ENCODE data around the gene RNF144B. TPM values are rescaled to one million over a fixed set of nuclear protein-coding genes. Genes with fewer than 3 reads are reported as not detected.

The RNF144B gene
- total and polyA plus RNA-seq, 2 of the 8 experiments (the other 6 are each of a cell fraction or from before 2014, with no cell fraction given): 1.8 to 11.2 TPM

DNA sequence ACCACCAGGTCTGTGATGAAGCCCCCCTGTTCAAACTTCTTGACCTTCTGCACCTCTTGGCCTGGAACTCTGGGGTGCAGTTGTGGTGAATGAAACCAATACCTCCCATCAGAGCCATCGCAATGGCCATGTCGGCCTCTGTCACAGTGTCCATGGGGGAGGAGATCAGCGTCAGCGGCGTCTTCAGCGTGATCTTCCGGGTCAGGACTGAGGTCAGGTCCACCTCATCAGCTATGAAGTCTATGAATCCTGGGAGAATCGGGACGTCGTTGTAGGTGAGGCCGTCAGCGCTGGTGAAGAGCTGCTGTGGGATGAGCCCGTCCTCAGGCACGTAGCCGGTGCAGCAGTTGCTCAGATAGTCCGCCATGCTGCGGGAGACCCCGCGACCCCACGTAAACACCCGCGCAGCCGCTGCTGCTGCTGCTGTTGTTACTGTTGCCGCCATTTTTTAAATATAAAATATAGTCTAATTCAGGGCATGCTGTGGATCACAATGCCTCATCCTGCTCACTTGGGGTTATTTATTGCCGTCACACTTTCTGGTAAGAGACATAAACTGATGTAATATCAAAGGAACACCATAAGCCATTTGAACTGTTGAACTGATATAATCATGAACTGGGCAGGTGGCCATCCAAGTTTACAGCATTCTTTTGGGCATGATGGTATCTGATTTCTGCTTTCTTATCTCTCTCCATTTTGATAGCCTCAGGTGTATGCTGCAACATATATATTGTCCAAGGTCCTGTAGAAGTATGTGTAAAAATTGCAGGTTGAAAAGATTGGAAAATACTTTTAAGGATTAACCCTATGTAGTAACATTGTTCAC is 18.7 kb upstream of the RNF144B start:
- H4K91ac ChIP-seq (replicated peaks; ENCODE audit: insufficient read length, low read length): no peak overlapping the region
- no peaks in the 10 kb centered on the region for H3K27me3 ChIP-seq (replicated peaks in 1 of 4; ENCODE audit: control insufficient read depth in 3 of 4, extremely low read depth in 1 of 4, insufficient read depth in 3 of 4, low read length in 3 of 4)
- FAIRE-seq (no peak), DNase-seq (ENCODE audit: low read depth in 1 of 2, low spot score in 2 of 2) (no peak)
- no peak overlapping the region for H4K8ac ChIP-seq (ENCODE audit: extremely low read depth, insufficient read depth, low read length)
- H2AFZ ChIP-seq (ENCODE audit: low read length): no peak overlapping the region
- no peak overlapping the region for H3K56ac ChIP-seq (replicated peaks; ENCODE audit: insufficient read length, low read depth, low read length)
- H4K20me1 ChIP-seq (replicated peaks in 1 of 2; ENCODE audit: control insufficient read depth in 1 of 2, insufficient read depth in 2 of 2, low read length in 2 of 2): no peaks in the 10 kb centered on the region
- H2AK5ac ChIP-seq (ENCODE audit: low read depth, low read length): no peak overlapping the region
- no peaks in the 10 kb centered on the region; a peak in 1 of 4 replicates for H3K9me3 ChIP-seq (ENCODE audit: insufficient read depth in 2 of 2, low read depth in 1 of 2, low read length in 1 of 2)
- no peaks in the 10 kb centered on the region for H3K79me2 ChIP-seq (ENCODE audit: control insufficient read depth in 1 of 2, insufficient read depth in 2 of 2, low read length in 2 of 2)
- H3K4me3 ChIP-seq (ENCODE audit: extremely low read depth in 1 of 4, insufficient read depth in 2 of 4, low read depth in 3 of 4, low read length in 4 of 4): no peak overlapping the region
- H2BK15ac ChIP-seq (ENCODE audit: low read length): no peak overlapping the region
- H3K18ac ChIP-seq (ENCODE audit: extremely low read depth, low read length): no peak overlapping the region
- H3K14ac ChIP-seq (ENCODE audit: insufficient read length): no peak overlapping the region
- no peaks in the 10 kb centered on the region for H3K79me1 ChIP-seq (ENCODE audit: low read depth, low read length)
- no peaks in the 10 kb centered on the region for H3K36me3 ChIP-seq (ENCODE audit: control insufficient read depth in 2 of 4, insufficient read depth in 4 of 4, low read length in 3 of 4)
- no peaks in the 10 kb centered on the region for H3K23me2 ChIP-seq (ENCODE audit: low read depth, low read length)
- no peak overlapping the region for H3K23ac ChIP-seq (ENCODE audit: insufficient read length)
- H2BK5ac ChIP-seq (ENCODE audit: low read depth, low read length): no peak overlapping the region
- POLR2A ChIA-PET (ENCODE audit: partially characterized antibody): no interaction called here
- no peak overlapping the region for H3K9ac ChIP-seq (replicated peaks in 1 of 4; ENCODE audit: extremely low read depth in 1 of 4, low read depth in 3 of 4, low read length in 3 of 4)
- H3K4me1 ChIP-seq (replicated peaks in 1 of 4; ENCODE audit: control insufficient read depth in 3 of 4, insufficient read depth in 4 of 4, low read length in 3 of 4): no peaks in the 10 kb centered on the region
- H3K4me2 ChIP-seq (ENCODE audit: insufficient read depth in 1 of 2, low read depth in 2 of 2, low read length in 2 of 2): no peak overlapping the region
- 94% methylated on average over 25 of the region's 25 CpGs; no CpG with 5 or more reads in 1 of the 2 experiments for WGBS, 2 experiments (ENCODE audit: extremely low coverage in 1 of 2, insufficient coverage in 1 of 2, insufficient read length in 1 of 2, insufficient replicate concordance in 2 of 2, low coverage in 1 of 2, low lambda C conversion rate in 2 of 2, missing lambda C conversion rate in 1 of 2)
- no peak overlapping the region for H2BK20ac ChIP-seq (ENCODE audit: low read length)
- H3K27ac ChIP-seq (ENCODE audit: low read depth, low read length): no peak overlapping the region; the same call in 1 of the 2 replicates
- CTCF ChIA-PET (ENCODE audit: partially characterized antibody): interaction anchor here (0.7 to 1.0 kb wide), 3 partner anchors 30 to 45 kb away, joined by 3 to 5 read pairs (median 3); no protein-coding TSS in a partner anchor
- no peak overlapping the region for H3K4ac ChIP-seq (replicated peaks; ENCODE audit: insufficient read length, low read depth, low read length)
- H4K5ac ChIP-seq (ENCODE audit: insufficient read length, low read depth, low read length): no peak overlapping the region
- H2BK12ac ChIP-seq (ENCODE audit: low read depth, low read length): no peak overlapping the region
- H2BK120ac ChIP-seq (replicated peaks; ENCODE audit: low read depth, low read length): no peak overlapping the region
- TF ChIP-seq KDM5A (IDR thresholded peaks at IDR 0.05; ENCODE audit: low read length) (no peak), CHD2 (IDR thresholded peaks at IDR 0.05; ENCODE audit: low read length) (no peak), SP1 (IDR thresholded peaks at IDR 0.05; ENCODE audit: low read depth, low read length) (no peak), POU5F1 (IDR thresholded peaks at IDR 0.05; ENCODE audit: low read depth, low read length) (no peak), GTF2F1 (IDR thresholded peaks at IDR 0.05; ENCODE audit: borderline replicate concordance, low read depth, low read length) (no peak), E2F6 (IDR thresholded peaks at IDR 0.05) (no peak), JUND (IDR thresholded peaks at IDR 0.05; ENCODE audit: low read length) (no peak), CREB1 (IDR thresholded peaks at IDR 0.05) (no peak), MAFK (IDR thresholded peaks at IDR 0.05; ENCODE audit: low read depth, low read length) (no peak), CBX8 (IDR thresholded peaks at IDR 0.05; ENCODE audit: borderline replicate concordance, low read depth, low read length) (no peak), SIX5 (IDR thresholded peaks at IDR 0.05; ENCODE audit: low read depth, low read length) (no peak), YY1 (IDR thresholded peaks at IDR 0.05; ENCODE audit: low read depth, low read length) (no peak), SIN3A (conservative IDR thresholded peaks at IDR 0.05 in 1 of 2, IDR thresholded peaks at IDR 0.05 in 1 of 2; ENCODE audit: low read depth in 1 of 2, low read length in 2 of 2) (no peak)

Data from H1 (cell line).